SU-DHL-6 (cell line): ENCODE measurements around the gene DERL3.

Source experiments
- H2AFZ ChIP-seq: fragments of 200-600 bp; sonication (generic); 2 replicates; pipeline ENCODE4 v1.6.1; 2014; ENCODE audit warnings: low read depth, mild to moderate bottlenecking, moderate library complexity, mixed read lengths, antibody characterized with exemption, low read length; ENCODE audit not compliant: severe bottlenecking
- H3F3A ChIP-seq: fragments of 200-600 bp; shearing (Covaris generic); 2 replicates; pipeline ENCODE4 v1.6.0; 2016; ENCODE audit warnings: antibody characterized with exemption, mild to moderate bottlenecking; ENCODE audit not compliant: insufficient read depth
- H3K27ac ChIP-seq: fragments of 200-600 bp; sonication (generic); 2 replicates; pipeline ENCODE4 v1.5.1; 2016; ENCODE audit warnings: low read depth, mild to moderate bottlenecking, low read length, moderate library complexity, mixed read lengths
- H3K27me3 ChIP-seq: fragments of 200-600 bp; sonication (generic), shearing (Covaris generic); 2 replicates; pipeline ENCODE4 v1.6.0; 2014; ENCODE audit warnings: mild to moderate bottlenecking, low read length
- H3K36me3 ChIP-seq: fragments of 200-600 bp; sonication (generic); 2 replicates; pipeline ENCODE4 v1.6.1; 2014; ENCODE audit warnings: mild to moderate bottlenecking, low read length, mixed read lengths
- H3K4me2 ChIP-seq: fragments of 300-600, 200-600 bp; shearing (Covaris generic), sonication (generic); 2 replicates; pipeline ENCODE4 v1.6.0; 2014; ENCODE audit warnings: low read length, low read depth, mild to moderate bottlenecking; ENCODE audit not compliant: poor library complexity, severe bottlenecking
- H3K4me3 ChIP-seq: fragments of 200-600 bp; sonication (generic); 2 replicates; pipeline ENCODE4 v1.5.1; 2014; ENCODE audit warnings: antibody characterized with exemption, low read length, mild to moderate bottlenecking, mixed read lengths; ENCODE audit not compliant: insufficient read depth, poor library complexity, severe bottlenecking
- H3K79me2 ChIP-seq: fragments of 200-600 bp; sonication (generic); 2 replicates; pipeline ENCODE4 v1.6.1; 2014; ENCODE audit warnings: mild to moderate bottlenecking, low read length, moderate library complexity; ENCODE audit not compliant: insufficient read depth
- H3K9ac ChIP-seq: fragments of 200-600 bp; sonication (generic); 2 replicates; pipeline ENCODE4 v1.7.0; 2014; ENCODE audit warnings: mild to moderate bottlenecking, low read length
- H3K9me2 ChIP-seq: fragments of 200-600 bp; sonication (generic); replicated peaks from 2 replicates; pipeline ENCODE4 v1.6.1; 2014; ENCODE audit warnings: low read length; ENCODE audit not compliant: insufficient read depth
- H3K9me3 ChIP-seq: fragments of 200-600 bp; sonication (generic); 2 replicates; pipeline ENCODE4 v1.6.1; 2014; ENCODE audit warnings: low read length, mixed read lengths; ENCODE audit not compliant: insufficient read depth
- H4K20me1 ChIP-seq: fragments of 200-600 bp; sonication (generic); 2 replicates; pipeline ENCODE4 v1.6.1; 2014; ENCODE audit warnings: low read depth, mild to moderate bottlenecking, antibody characterized with exemption, low read length, moderate library complexity, mixed read lengths
- EZH2phosphoT487 ChIP-seq: fragments of 200-600 bp; sonication (generic), shearing (Covaris generic); conservative IDR thresholded peaks from 2 replicates; pipeline ENCODE4 v1.6.1; 2018; ENCODE audit warnings: mild to moderate bottlenecking, antibody characterized with exemption, low read length, moderate library complexity, mixed read lengths
- TF ChIP-seq, protein P1 (sequence below): fragments of 200-600 bp; sonication (generic); IDR thresholded peaks from one replicate; pipeline ENCODE4 v1.5.1; 2017; ENCODE audit warnings: antibody characterized with exemption, mild to moderate bottlenecking, low read length, moderate library complexity; ENCODE audit not compliant: insufficient read depth, poor library complexity, severe bottlenecking

Gene DERL3

GRCh38 chr22:23832226-23833016, 6.4 kb downstream of the DERL3 start:
- H3K27ac ChIP-seq, result no peak overlapping the region
- no peaks in the 10 kb centered on the region for H3K9me2 ChIP-seq
- no peak overlapping the region for H3K9ac ChIP-seq
- no peak overlapping the region for H3K4me3 ChIP-seq
- no peaks in the 10 kb centered on the region for H3K9me3 ChIP-seq
- no peak overlapping the region for H2AFZ ChIP-seq
- peaks cover 36% of the 10 kb centered on the region for H3K79me2 ChIP-seq
- no peak overlapping the region for H3K4me2 ChIP-seq
- TF ChIP-seq EZH2phosphoT487, result no peak
- TF ChIP-seq, protein P1, sequence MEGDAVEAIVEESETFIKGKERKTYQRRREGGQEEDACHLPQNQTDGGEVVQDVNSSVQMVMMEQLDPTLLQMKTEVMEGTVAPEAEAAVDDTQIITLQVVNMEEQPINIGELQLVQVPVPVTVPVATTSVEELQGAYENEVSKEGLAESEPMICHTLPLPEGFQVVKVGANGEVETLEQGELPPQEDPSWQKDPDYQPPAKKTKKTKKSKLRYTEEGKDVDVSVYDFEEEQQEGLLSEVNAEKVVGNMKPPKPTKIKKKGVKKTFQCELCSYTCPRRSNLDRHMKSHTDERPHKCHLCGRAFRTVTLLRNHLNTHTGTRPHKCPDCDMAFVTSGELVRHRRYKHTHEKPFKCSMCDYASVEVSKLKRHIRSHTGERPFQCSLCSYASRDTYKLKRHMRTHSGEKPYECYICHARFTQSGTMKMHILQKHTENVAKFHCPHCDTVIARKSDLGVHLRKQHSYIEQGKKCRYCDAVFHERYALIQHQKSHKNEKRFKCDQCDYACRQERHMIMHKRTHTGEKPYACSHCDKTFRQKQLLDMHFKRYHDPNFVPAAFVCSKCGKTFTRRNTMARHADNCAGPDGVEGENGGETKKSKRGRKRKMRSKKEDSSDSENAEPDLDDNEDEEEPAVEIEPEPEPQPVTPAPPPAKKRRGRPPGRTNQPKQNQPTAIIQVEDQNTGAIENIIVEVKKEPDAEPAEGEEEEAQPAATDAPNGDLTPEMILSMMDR, result no peak
- H3K27me3 ChIP-seq, result no peaks in the 10 kb centered on the region
- 0 out of 2 replicates have a peak, but pooled peaks cover 3% of the 10 kb centered on the region for H3K36me3 ChIP-seq
- H3F3A ChIP-seq, result peaks cover 25% of the 10 kb centered on the region; the same call in 1 of the 2 replicates
- H4K20me1 ChIP-seq, result peaks cover 6% of the 10 kb centered on the region; the same call in 1 of the 2 replicates

DNA sequence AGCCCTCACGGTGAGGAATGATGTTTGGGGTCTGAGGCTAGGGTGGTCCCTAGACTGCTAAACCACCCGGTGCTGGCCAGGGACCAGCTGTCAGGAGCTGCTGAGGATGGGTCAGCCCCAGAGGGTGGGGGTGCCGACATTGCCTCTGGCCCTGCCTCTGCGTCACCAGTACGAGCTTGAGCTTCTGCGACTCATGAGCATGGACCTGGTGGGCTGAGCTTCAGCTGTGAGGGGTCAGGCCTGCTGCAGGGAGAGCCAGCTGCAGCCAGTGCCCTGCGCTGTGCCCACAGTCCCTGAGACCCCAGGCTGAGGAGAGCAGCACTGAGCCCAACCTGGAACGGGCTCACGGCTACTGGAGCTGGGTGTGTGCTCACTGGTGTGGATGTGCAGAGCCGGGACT, 7.0 kb downstream of the DERL3 start:
- no peaks in the 10 kb centered on the region for H3K27me3 ChIP-seq
- H3K4me3 ChIP-seq, result no peak overlapping the region
- H3K79me2 ChIP-seq, result peaks cover 36% of the 10 kb centered on the region
- no peaks in the 10 kb centered on the region for H3K9me3 ChIP-seq
- TF ChIP-seq, protein P1, result no peak
- no peak for TF ChIP-seq EZH2phosphoT487
- H3F3A ChIP-seq, result peaks cover 21% of the 10 kb centered on the region; the same call in 1 of the 2 replicates
- H3K4me2 ChIP-seq, result no peak overlapping the region
- H4K20me1 ChIP-seq, result peaks cover 6% of the 10 kb centered on the region; the same call in 1 of the 2 replicates
- H3K9ac ChIP-seq, result no peak overlapping the region
- no peak overlapping the region for H3K27ac ChIP-seq
- H3K36me3 ChIP-seq, result 0 out of 2 replicates have a peak, but pooled peaks cover 3% of the 10 kb centered on the region
- H2AFZ ChIP-seq, result no peak overlapping the region
- no peaks in the 10 kb centered on the region for H3K9me2 ChIP-seq

DNA sequence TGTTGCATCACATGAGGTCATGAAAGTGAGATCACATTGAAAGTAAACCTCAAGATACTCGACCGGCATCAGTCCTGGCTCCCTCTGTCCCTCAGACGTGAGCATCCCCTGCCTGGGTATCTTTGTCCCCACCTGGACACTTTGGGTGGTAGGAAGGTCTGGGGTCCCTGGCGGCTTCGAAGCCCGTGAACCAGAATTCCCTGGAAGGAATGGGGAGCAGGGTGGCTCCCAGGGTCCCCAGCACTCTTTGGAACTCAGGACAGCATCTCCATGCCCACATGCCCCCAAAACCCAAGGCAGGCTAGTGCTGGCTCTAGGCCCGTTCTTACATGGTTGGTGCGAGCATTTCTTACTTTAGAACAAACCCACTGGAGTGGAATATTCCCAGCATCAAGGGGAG, 7.5 kb downstream of the DERL3 start:
- H3K4me2 ChIP-seq, result no peak overlapping the region
- H3K79me2 ChIP-seq, result peaks cover 36% of the 10 kb centered on the region
- no peak overlapping the region for H2AFZ ChIP-seq
- no peaks in the 10 kb centered on the region for H3K9me2 ChIP-seq
- H3F3A ChIP-seq, result peaks cover 16% of the 10 kb centered on the region; the same call in 1 of the 2 replicates
- no peak overlapping the region for H3K27ac ChIP-seq
- no peak for TF ChIP-seq EZH2phosphoT487
- TF ChIP-seq, protein P1, result no peak
- H3K9ac ChIP-seq, result no peak overlapping the region
- peaks cover 6% of the 10 kb centered on the region; the same call in 1 of the 2 replicates for H4K20me1 ChIP-seq
- H3K27me3 ChIP-seq, result no peaks in the 10 kb centered on the region
- H3K9me3 ChIP-seq, result no peaks in the 10 kb centered on the region
- 0 out of 2 replicates have a peak, but pooled peaks cover 3% of the 10 kb centered on the region for H3K36me3 ChIP-seq
- no peak overlapping the region for H3K4me3 ChIP-seq
